Glutamatergic neuron (in vitro differentiated cells): ENCODE results near the gene EVL. TPM values are rescaled to one million over a fixed set of nuclear protein-coding genes. Genes with fewer than 3 reads are reported as not detected.

Source experiments
- DNase-seq: peaks from one replicate; pipeline ENCODE4 v3.0.0; 2022
- H3K27ac Mint-ChIP-seq: one replicate; pipeline ENCODE4 v1.8.0; 2020; ENCODE audit warnings: mild to moderate bottlenecking, mixed read lengths, inconsistent platforms; ENCODE audit not compliant: unreplicated experiment
- H3K27me3 Mint-ChIP-seq: one replicate; pipeline ENCODE4 v1.8.0; 2020; ENCODE audit warnings: mild to moderate bottlenecking, moderate library complexity, mixed read lengths, inconsistent platforms; ENCODE audit not compliant: unreplicated experiment
- H3K36me3 Mint-ChIP-seq: one replicate; pipeline ENCODE4 v1.8.0; 2020; ENCODE audit warnings: mild to moderate bottlenecking, mixed read lengths, inconsistent platforms; ENCODE audit not compliant: unreplicated experiment
- H3K4me1 Mint-ChIP-seq: one replicate; pipeline ENCODE4 v1.8.0; 2020; ENCODE audit warnings: mild to moderate bottlenecking, low read depth, mixed read lengths, inconsistent platforms; ENCODE audit not compliant: unreplicated experiment
- H3K4me3 Mint-ChIP-seq: one replicate; pipeline ENCODE4 v1.8.0; 2020; ENCODE audit warnings: mild to moderate bottlenecking, mixed read lengths, inconsistent platforms; ENCODE audit not compliant: unreplicated experiment
- H3K9me3 Mint-ChIP-seq: one replicate; pipeline ENCODE4 v1.8.0; 2020; ENCODE audit warnings: mild to moderate bottlenecking, moderate library complexity, mixed read lengths, inconsistent platforms; ENCODE audit not compliant: unreplicated experiment
- CTCF ChIP-seq: fragments of 200-600 bp; sonication (generic); IDR thresholded peaks from one replicate; pipeline ENCODE4 v1.5.0; 2021; ENCODE audit not compliant: partially characterized antibody, unreplicated experiment
- long read RNA-seq: library from polyadenylated mRNA; unstranded; transcript quantifications from one replicate; pipeline ENCODE4 v2.0.0, GENCODE V29; 2020; ENCODE audit not compliant: unreplicated experiment
- total RNA-seq: library from RNA; stranded (reverse); fragmentation: NEBNext Ultra II Directional; extraction: Animal tissue kit (Norgen Biotek cat#: 25700); gene quantifications from one replicate; pipeline ENCODE4 v1.2.1, GENCODE V29; 2021; ENCODE audit not compliant: unreplicated experiment

EVL gene
- total RNA-seq: 381 TPM
- long read RNA-seq, partial matches to known transcripts: 1 of 13 reads
- long read RNA-seq, other reads (novel, unspliced or antisense): 8 of 13 reads

- no peak within 1 kb of the TSS for H3K4me3 Mint-ChIP-seq
- H3K4me1 Mint-ChIP-seq: peaks cover 23% of the 10 kb centered on the region
- H3K36me3 Mint-ChIP-seq: no peaks in the 10 kb centered on the region
- H3K27me3 Mint-ChIP-seq: no peaks in the 10 kb centered on the region
- DNase-seq: no peak
- peaks cover 1% of the 10 kb centered on the region for H3K9me3 Mint-ChIP-seq
- no peak for TF ChIP-seq CTCF
- H3K27ac Mint-ChIP-seq: no peak within 1 kb of the TSS
Measured at GRCh38 chr14:100065111-100065871, at the start of gene EVL. Gene EVL, plus strand, starts transcription at chr14:100065422. Its CDS starts 79 bp downstream, at chr14:100065501.

GRCh38 chr14:100017553-100017952 is 47.7 kb upstream of the EVL start:
- peaks cover 33% of the 10 kb centered on the region for H3K4me1 Mint-ChIP-seq

GRCh38 chr14:100018054-100018453 is 47.2 kb upstream of the EVL start:
- peak overlapping the region; percentile 3 for H3K27ac Mint-ChIP-seq

More at GRCh38 chr14:100017553-100017952, 47.7 kb upstream of the EVL start:
- Mint-ChIP-seq H3K9me3 (no peaks in the 10 kb centered on the region), H3K4me3 (no peak overlapping the region), H3K27ac (no peak overlapping the region), H3K27me3 (peaks cover 5% of the 10 kb centered on the region), H3K36me3 (no peaks in the 10 kb centered on the region)
- no peak for DNase-seq
- no peak for TF ChIP-seq CTCF

GRCh38 chr14:100018482-100018881 is 46.7 kb upstream of the EVL start:
- Mint-ChIP-seq H3K27me3 (peaks cover 5% of the 10 kb centered on the region), H3K4me3 (no peak overlapping the region), H3K4me1 (peaks cover 33% of the 10 kb centered on the region), H3K36me3 (no peaks in the 10 kb centered on the region), H3K9me3 (no peaks in the 10 kb centered on the region), H3K27ac (peak overlapping the region; percentile 3)
- no peak for DNase-seq
- no peak for TF ChIP-seq CTCF

More at GRCh38 chr14:100018054-100018453, 47.2 kb upstream of the EVL start:
- no peaks in the 10 kb centered on the region for H3K9me3 Mint-ChIP-seq
- peaks cover 5% of the 10 kb centered on the region for H3K27me3 Mint-ChIP-seq
- peaks cover 33% of the 10 kb centered on the region for H3K4me1 Mint-ChIP-seq
- H3K4me3 Mint-ChIP-seq: no peak overlapping the region
- H3K36me3 Mint-ChIP-seq: no peaks in the 10 kb centered on the region
- TF ChIP-seq CTCF: no peak
- no peak for DNase-seq

GRCh38 chr14:100019156-100019744 is 46.0 kb upstream of the EVL start:
- Mint-ChIP-seq H3K4me3 (peak overlapping the region; percentile 67), H3K4me1 (peaks cover 36% of the 10 kb centered on the region), H3K36me3 (no peaks in the 10 kb centered on the region), H3K27ac (peak overlapping the region; percentile 95), H3K27me3 (peaks cover 5% of the 10 kb centered on the region), H3K9me3 (no peaks in the 10 kb centered on the region)
- peak; percentile 43 for DNase-seq
- TF ChIP-seq CTCF: no peak
